Lower leg skin (tissue), 3 donors: ENCODE data around the gene AKR7A2.

Experiments used
- CTCF ChIP-seq, 3 donors: fragments of 450-650 bp; IDR thresholded peaks; one replicate each; pipeline ENCODE4 v1.5.1; 2016; ENCODE audit warnings: antibody characterized with exemption in 3 of 3, mild to moderate bottlenecking in 3 of 3, moderate library complexity in 2 of 3
- POLR2A ChIP-seq, 2 donors: fragments of 450-650 bp; IDR thresholded peaks; one replicate each; pipeline ENCODE4 v1.6.1; 2016 to 2017; ENCODE audit warnings: antibody characterized with exemption in 2 of 2, mild to moderate bottlenecking in 1 of 2, moderate library complexity in 1 of 2

GRCh38 chr1:19311931-19312781, at the start of gene AKR7A2, which contains the start of gene SLC66A1:
- TF ChIP-seq CTCF (IDR thresholded peaks at IDR 0.05) (no peak), POLR2A (IDR thresholded peaks at IDR 0.05) (no peak)
